D721Med (cell line): Measurements from ENCODE around the gene SLC2A6.

Source experiments
- DNase-seq: peaks from one replicate; pipeline ENCODE4 v3.0.0; 2011; ENCODE audit warnings: low spot score; ENCODE audit not compliant: insufficient read length
- FAIRE-seq: peaks from 2 replicates; lab custom pipeline; 2011; peaks lifted over from hg19 to GRCh38; lab: Jason Lieb, UNC
- CTCF ChIP-seq: IDR thresholded peaks from 2 replicates; pipeline ENCODE4 v1.5.1; 2012; ENCODE audit warnings: mild to moderate bottlenecking, control low read depth; ENCODE audit not compliant: insufficient read depth; ENCODE audit errors: missing control alignments

SLC2A6 gene

GRCh38 chr9:133489253-133490190 lies 10.6 kb upstream of the SLC2A6 start:
- no peak for DNase-seq
- FAIRE-seq, result no peak
- TF ChIP-seq CTCF, result no peak

- no peak for TF ChIP-seq CTCF
- no peak for DNase-seq
- FAIRE-seq, result no peak
Observed at GRCh38 chr9:133488686-133489252, 9.9 kb upstream of the SLC2A6 start.

- FAIRE-seq (no peak), DNase-seq (no peak)
- TF ChIP-seq CTCF, result no peak
Observed at GRCh38 chr9:133487331-133487725, 8.4 kb upstream of the SLC2A6 start.

GRCh38 chr9:133485531-133486260 lies 6.8 kb upstream of the SLC2A6 start:
- no peak for FAIRE-seq
- DNase-seq, result no peak
- TF ChIP-seq CTCF, result no peak

GRCh38 chr9:133484671-133485437 lies 6.0 kb upstream of the SLC2A6 start:
- no peak for TF ChIP-seq CTCF
- no peak for DNase-seq
- no peak for FAIRE-seq

GRCh38 chr9:133483611-133484010 lies 4.7 kb upstream of the SLC2A6 start:
- TF ChIP-seq CTCF, result no peak
- FAIRE-seq (no peak), DNase-seq (no peak)
